PC-9 (cell line): ENCODE data around the gene EIF4E1B. TPM values are rescaled to one million over a fixed set of nuclear protein-coding genes. Genes with fewer than 3 reads are reported as not detected.

Source experiments
- BruUV-seq: library from RNA; stranded (reverse); fragments of 400-500 nt; replicated peaks from 2 replicates; lab custom pipeline; 2021; lab: Mats Ljungman, UMichigan
- CTCF ChIA-PET: fragments of 300-600 bp; sonication (Branson Sonifier 250); formaldehyde crosslinking; loops from one replicate; lab custom pipeline; 2022; ENCODE audit warnings: antibody characterized with exemption; lab: Charles Lee
- POLR2A ChIA-PET: fragments of 300-600 bp; sonication (Branson Sonifier 250); formaldehyde crosslinking; loops from one replicate; lab custom pipeline; 2022; ENCODE audit warnings: antibody characterized with exemption; ENCODE audit not compliant: unreplicated experiment; lab: Charles Lee
- DNase-seq, 2 experiments: peaks; one replicate each; pipeline versions ENCODE4 v3.0.0 to v3.0.0-alpha.2; 2015 to 2022; ENCODE audit warnings: mixed read lengths in 1 of 2
- H2AFZ ChIP-seq: fragments of 200-600 bp; sonication (generic); 2 replicates; pipeline ENCODE4 v1.8.1; 2017; ENCODE audit warnings: antibody characterized with exemption
- H3F3A ChIP-seq: fragments of 200-600 bp; sonication (generic); 2 replicates; pipeline ENCODE4 v1.8.1; 2017; ENCODE audit warnings: antibody characterized with exemption, mild to moderate bottlenecking, low read depth; ENCODE audit not compliant: insufficient read depth
- H3K27ac ChIP-seq: fragments of 200-600 bp; sonication (generic); 2 replicates; pipeline ENCODE4 v1.6.1; 2016; ENCODE audit warnings: mixed run types
- H3K27me3 ChIP-seq: fragments of 200-600 bp; sonication (generic); 2 replicates; pipeline ENCODE4 v1.6.1; 2016; ENCODE audit warnings: low read depth, mixed run types; ENCODE audit not compliant: insufficient read depth
- H3K36me3 ChIP-seq: fragments of 200-600 bp; sonication (generic); 2 replicates; pipeline ENCODE4 v1.6.1; 2016; ENCODE audit warnings: low read depth, mixed run types
- H3K4me1 ChIP-seq: fragments of 200-600 bp; sonication (generic); replicated peaks from 2 replicates; pipeline ENCODE4 v1.6.1; 2016; ENCODE audit warnings: mixed run types; ENCODE audit not compliant: insufficient read depth
- H3K4me2 ChIP-seq: fragments of 200-600 bp; sonication (generic); 2 replicates; pipeline ENCODE4 v1.6.1; 2017; ENCODE audit warnings: mixed run types
- H3K4me3 ChIP-seq: fragments of 200-600 bp; sonication (generic); 2 replicates; pipeline ENCODE4 v1.6.1; 2016; ENCODE audit warnings: mixed run types
- H3K79me2 ChIP-seq: fragments of 200-600 bp; sonication (generic); 2 replicates; pipeline ENCODE4 v1.6.1; 2017; ENCODE audit warnings: low read depth, mixed run types
- H3K9me2 ChIP-seq: fragments of 200-600 bp; sonication (generic); 2 replicates; pipeline ENCODE4 v1.8.1; 2017; ENCODE audit warnings: mild to moderate bottlenecking; ENCODE audit not compliant: insufficient read depth
- H3K9me3 ChIP-seq: fragments of 200-600 bp; sonication (generic); 2 replicates; pipeline ENCODE4 v1.8.1; 2016; ENCODE audit warnings: low read depth; ENCODE audit not compliant: insufficient read depth
- H4K20me1 ChIP-seq: fragments of 200-600 bp; sonication (generic); 2 replicates; pipeline ENCODE4 v1.8.1; 2017; ENCODE audit not compliant: insufficient read depth
- CTCF ChIP-seq: fragments of 200-600 bp; sonication (generic); conservative IDR thresholded peaks from 2 replicates; pipeline ENCODE4 v1.6.1; 2017; ENCODE audit warnings: mixed run types, antibody characterized with exemption, mild to moderate bottlenecking, moderate library complexity
- EZH2 ChIP-seq: fragments of 200-600 bp; sonication (generic); IDR thresholded peaks from 2 replicates; pipeline ENCODE4 v1.8.0; 2017; ENCODE audit warnings: antibody characterized with exemption, low read depth
- intact Hi-C: fragments of 100-400 bp; cut with micrococcal nuclease; formaldehyde crosslinking; loops from one replicate; pipeline ENCODE4 v1.10.0; 2022; ENCODE audit not compliant: unreplicated experiment
- total RNA-seq: library from RNA; stranded (reverse); gene quantifications from 2 replicates; pipeline ENCODE4 v1.2.3, GENCODE V29; 2021

The EIF4E1B gene
- total RNA-seq, 1 experiment from 2014 or later: not detected

GRCh38 chr5:176674799-176675198 lies 44.3 kb downstream of the EIF4E1B start:
- DNase-seq: no peak
- Histone ChIP-seq H3K4me3 (no peak overlapping the region), H3K79me2 (no peaks in the 10 kb centered on the region), H3K27ac (no peak overlapping the region), H3K4me2 (no peak overlapping the region), H3K9me2 (no peaks in the 10 kb centered on the region), H2AFZ (no peak overlapping the region), H3K4me1 (peaks cover 14% of the 10 kb centered on the region; the same call in 1 of the 2 replicates), H3K36me3 (no peaks in the 10 kb centered on the region), H3F3A (no peaks in the 10 kb centered on the region), H3K27me3 (no peaks in the 10 kb centered on the region), H4K20me1 (no peaks in the 10 kb centered on the region), H3K9me3 (no peaks in the 10 kb centered on the region)
- intact Hi-C loops: no loop called here
- BruUV-seq: no TSS peak
- ChIA-PET POLR2A (no interaction called here), CTCF (interaction anchor here (0.6 kb wide), 1 partner anchor 45 kb away, joined by 3 read pairs; the partner anchor contains the start of gene SNCB)
- TF ChIP-seq CTCF (no peak), EZH2 (no peak)

GRCh38 chr5:176675676-176676360 lies 45.3 kb downstream of the EIF4E1B start:
- H3K4me2 ChIP-seq: no peak overlapping the region; the same call in 1 of the 2 replicates
- POLR2A ChIA-PET: no interaction called here
- H3F3A ChIP-seq: no peaks in the 10 kb centered on the region
- no peaks in the 10 kb centered on the region for H3K9me3 ChIP-seq
- H3K27ac ChIP-seq: no peak overlapping the region
- intact Hi-C loops: no loop called here
- TF ChIP-seq CTCF (peak; percentile 72), EZH2 (no peak)
- peaks cover 14% of the 10 kb centered on the region; the same call in 1 of the 2 replicates for H3K4me1 ChIP-seq
- H3K4me3 ChIP-seq: no peak overlapping the region
- peak; percentile 43 to 63 for DNase-seq
- H4K20me1 ChIP-seq: no peaks in the 10 kb centered on the region
- no peaks in the 10 kb centered on the region for H3K27me3 ChIP-seq
- H3K36me3 ChIP-seq: no peaks in the 10 kb centered on the region
- BruUV-seq: no TSS peak
- H3K9me2 ChIP-seq: no peaks in the 10 kb centered on the region
- CTCF ChIA-PET: interaction anchor here (0.5 to 0.8 kb wide), 2 partner anchors 15 to 28 kb away, joined by 3 read pairs; partner anchors contain the start of gene TSPAN17
- no peaks in the 10 kb centered on the region for H3K79me2 ChIP-seq
- H2AFZ ChIP-seq: no peak overlapping the region

GRCh38 chr5:176676361-176676824 lies 45.9 kb downstream of the EIF4E1B start:
- Histone ChIP-seq H3K4me2 (no peak overlapping the region; the same call in 1 of the 2 replicates), H3K9me3 (no peaks in the 10 kb centered on the region), H3K27ac (no peak overlapping the region), H3K27me3 (no peaks in the 10 kb centered on the region), H2AFZ (0 out of 2 replicates have a peak overlapping the region, but pooled peaks have one; percentile 28), H3K79me2 (no peaks in the 10 kb centered on the region), H4K20me1 (no peaks in the 10 kb centered on the region), H3K4me1 (peaks cover 14% of the 10 kb centered on the region; the same call in 1 of the 2 replicates), H3F3A (no peaks in the 10 kb centered on the region), H3K4me3 (no peak overlapping the region), H3K36me3 (no peaks in the 10 kb centered on the region), H3K9me2 (no peaks in the 10 kb centered on the region)
- no TSS peak for BruUV-seq
- DNase-seq: peak in 1 of 2 experiments; percentile 24
- ChIA-PET POLR2A (no interaction called here), CTCF (interaction anchor here (0.8 kb wide), 1 partner anchor 16 kb away, joined by 3 read pairs; no protein-coding TSS in a partner anchor)
- TF ChIP-seq CTCF: no peak
- no peak for TF ChIP-seq EZH2
- intact Hi-C loops: no loop called here
